Tongue (tissue), 2 donors: ENCODE measurements around the gene F2RL3. TPM values are rescaled to one million over a fixed set of nuclear protein-coding genes. Genes with fewer than 3 reads are reported as not detected.
"Not testable (repeated sequence)": the region's sequence is repeated elsewhere in the genome, so short reads cannot be mapped to it uniquely, and the experiment has no call there.

Experiments used
- DNase-seq: peaks from one replicate; pipeline ENCODE4 v3.0.0-alpha.2; 2015
- total RNA-seq: library from RNA; depleted of rRNA; stranded (reverse); fragments of >200 nt; gene quantifications from one replicate; pipeline ENCODE4 v1.2.3, GENCODE V29; 2014

F2RL3 gene
- total RNA-seq: 1.3 TPM

- peak; percentile 41 for DNase-seq
Measured at GRCh38 chr19:16888629-16889365, at the start of gene F2RL3. TSS of gene F2RL3 (plus strand) at chr19:16888999. CDS start at chr19:16889190, 191 bp downstream.

- no peak for DNase-seq
Measured at GRCh38 chr19:16841391-16841926, 47.3 kb upstream of the F2RL3 start.

DNA sequence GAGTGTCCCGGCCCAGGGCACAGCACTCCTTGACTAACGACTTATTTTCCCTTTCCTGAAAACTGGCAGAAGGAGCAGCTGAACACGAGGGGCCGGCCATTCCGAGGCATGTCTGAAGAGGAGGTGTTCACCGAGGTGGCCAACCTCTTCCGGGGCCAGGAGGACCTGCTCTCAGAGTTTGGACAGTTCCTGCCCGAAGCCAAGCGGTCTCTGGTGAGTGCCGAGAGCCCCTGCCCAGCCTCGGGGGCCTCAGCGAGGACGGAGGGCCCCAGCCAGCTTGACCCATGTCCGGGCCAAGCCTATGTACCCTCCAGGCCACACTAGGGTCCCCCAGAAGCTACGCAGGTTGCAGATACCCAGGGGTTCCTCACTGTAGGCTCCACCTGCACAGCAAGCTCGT lies 41.9 kb upstream of the F2RL3 start:
- no peak for DNase-seq

GRCh38 chr19:16847430-16847829 lies 41.4 kb upstream of the F2RL3 start:
- DNase-seq: no peak

DNA sequence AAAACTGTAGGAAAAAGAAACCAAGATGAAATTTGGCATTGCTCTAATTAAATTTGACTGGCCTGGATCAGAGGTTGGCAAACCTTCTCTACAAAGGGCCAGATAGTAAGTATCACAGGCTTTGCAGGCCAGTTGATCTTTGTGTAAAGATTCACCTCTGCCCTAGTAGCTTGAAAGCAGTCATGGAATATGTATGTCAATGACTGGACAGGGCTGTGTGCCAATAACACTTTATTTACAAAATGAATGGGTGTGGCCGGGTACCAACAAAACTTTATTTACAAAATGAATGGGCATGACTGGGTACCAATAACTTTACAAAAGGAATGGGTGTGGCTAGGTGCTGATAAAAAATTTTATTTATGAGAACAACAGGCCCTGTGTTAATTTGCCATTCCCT lies 39.6 kb upstream of the F2RL3 start:
- DNase-seq: no peak

- DNase-seq: no peak
Measured at GRCh38 chr19:16850133-16850532, 38.7 kb upstream of the F2RL3 start.

DNA sequence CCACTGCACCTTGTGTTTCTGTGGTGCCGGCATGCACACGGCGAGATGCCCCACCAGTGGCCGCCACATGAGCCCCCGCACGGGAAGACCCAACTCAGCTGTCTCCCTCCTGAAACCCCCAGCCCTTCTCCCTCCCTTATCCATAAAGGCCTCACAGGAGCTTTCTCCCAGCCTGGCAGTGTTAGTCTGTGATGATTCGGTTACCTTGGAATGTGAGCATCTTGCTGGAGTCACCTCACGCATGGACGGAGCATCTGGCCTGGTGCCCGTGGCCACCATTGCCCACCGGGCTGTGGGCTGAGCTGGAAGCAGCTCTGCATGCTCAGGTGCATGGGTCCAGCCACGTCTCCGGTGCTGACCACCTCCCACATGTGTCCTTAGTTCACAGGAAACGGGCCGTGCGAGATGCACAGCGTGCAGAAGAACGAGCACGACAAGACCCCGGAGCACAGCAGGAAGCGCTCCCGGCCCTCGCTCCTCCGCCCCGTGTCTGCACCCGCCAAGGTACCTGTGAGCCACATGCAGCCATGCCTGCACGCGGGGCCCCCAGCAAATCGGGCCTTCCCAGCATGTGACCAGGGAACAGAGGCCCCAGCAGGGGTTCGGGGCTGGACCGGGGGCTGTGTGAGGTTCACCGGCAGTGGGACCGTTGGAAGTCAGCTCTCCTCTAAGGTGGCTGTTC lies 37.6 kb upstream of the F2RL3 start:
- DNase-seq: no peak

- DNase-seq: no peak
Measured at GRCh38 chr19:16853066-16853465, 35.7 kb upstream of the F2RL3 start.

DNA sequence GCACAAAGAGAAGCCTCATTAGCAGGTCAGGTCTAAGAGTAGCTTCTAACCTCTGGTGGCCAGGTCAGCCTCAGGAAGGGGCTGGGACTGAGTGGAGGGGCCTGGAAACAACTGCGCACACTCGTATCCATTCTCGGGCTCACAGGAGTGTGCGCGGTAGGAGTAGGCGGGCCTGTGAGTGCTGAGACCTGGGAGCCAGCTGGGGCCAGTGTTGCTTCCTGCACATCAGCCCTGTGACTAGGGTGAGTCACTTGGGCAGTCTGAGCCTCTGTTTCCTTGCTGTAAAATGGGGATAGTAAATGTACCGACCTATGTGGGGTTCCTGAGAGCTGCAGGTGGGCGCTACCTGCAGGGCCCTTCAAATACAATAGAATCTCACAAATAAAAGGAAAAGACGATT lies 32.7 kb upstream of the F2RL3 start:
- no peak for DNase-seq

DNA sequence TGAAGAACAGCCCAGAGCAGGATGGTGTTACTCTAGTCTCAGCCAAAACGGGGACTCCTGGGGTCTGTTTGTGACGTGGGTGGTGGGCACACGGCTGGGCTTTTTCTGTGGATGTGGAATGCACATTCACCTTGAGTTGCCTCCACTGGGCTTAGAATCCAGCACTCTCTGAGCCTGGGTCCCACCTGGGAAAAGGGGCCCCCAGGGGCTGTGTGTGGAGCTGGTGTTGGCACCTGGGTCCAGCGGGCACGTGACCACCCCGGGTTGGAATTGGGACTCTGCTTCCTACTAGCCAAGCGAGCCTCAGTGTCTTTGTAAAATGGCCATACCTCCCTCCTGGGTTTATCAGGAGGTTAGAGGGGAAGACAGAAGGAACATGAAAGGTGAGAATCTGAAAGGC lies 29.2 kb upstream of the F2RL3 start:
- DNase-seq: no peak

DNA sequence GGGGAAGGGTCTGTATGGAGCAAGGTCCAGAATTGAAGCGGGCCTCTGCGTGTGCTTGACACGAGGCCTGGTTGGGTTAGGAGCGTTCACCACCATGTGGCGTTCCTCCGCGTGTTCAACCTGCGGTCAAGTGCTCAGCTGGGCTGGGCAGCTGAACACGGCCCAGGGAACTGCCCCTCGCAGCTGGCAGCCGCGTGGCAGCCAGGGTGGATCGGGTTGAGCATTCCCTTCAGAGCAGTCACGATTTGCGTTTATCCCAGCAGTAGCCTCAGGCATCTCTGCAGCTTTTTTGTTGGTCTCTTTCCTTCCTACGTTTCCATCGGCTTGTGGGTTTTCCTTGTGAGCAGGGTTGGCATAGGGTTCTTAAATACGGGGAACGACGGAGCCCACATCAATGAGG lies 28.7 kb upstream of the F2RL3 start:
- DNase-seq: peak; percentile 24

- DNase-seq: no peak
Measured at GRCh38 chr19:16861011-16861410, 27.8 kb upstream of the F2RL3 start.

DNA sequence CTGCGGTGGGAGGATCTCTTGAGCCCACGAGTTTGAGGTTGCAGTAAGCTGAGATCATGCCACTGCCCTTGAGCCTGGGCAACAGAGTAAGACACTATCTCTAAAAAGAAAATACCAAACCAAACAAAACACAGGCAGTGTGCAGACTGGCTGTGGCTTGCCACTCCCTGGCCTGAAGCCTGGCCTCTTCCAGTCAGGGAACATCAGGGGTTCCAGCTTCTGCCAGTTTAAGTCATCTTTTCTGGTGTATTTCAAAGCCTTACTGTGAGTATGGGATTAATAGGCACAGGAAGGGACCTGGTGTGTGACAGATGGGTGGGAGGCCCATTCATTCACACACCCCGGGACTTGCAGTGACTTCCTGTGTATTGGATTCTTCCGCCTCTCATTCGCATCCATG lies 27.0 kb upstream of the F2RL3 start:
- DNase-seq: no peak

- DNase-seq: no peak
Measured at GRCh38 chr19:16862826-16863415, 25.9 kb upstream of the F2RL3 start.

- no peak for DNase-seq
Measured at GRCh38 chr19:16867211-16867610, 21.6 kb upstream of the F2RL3 start.

DNA sequence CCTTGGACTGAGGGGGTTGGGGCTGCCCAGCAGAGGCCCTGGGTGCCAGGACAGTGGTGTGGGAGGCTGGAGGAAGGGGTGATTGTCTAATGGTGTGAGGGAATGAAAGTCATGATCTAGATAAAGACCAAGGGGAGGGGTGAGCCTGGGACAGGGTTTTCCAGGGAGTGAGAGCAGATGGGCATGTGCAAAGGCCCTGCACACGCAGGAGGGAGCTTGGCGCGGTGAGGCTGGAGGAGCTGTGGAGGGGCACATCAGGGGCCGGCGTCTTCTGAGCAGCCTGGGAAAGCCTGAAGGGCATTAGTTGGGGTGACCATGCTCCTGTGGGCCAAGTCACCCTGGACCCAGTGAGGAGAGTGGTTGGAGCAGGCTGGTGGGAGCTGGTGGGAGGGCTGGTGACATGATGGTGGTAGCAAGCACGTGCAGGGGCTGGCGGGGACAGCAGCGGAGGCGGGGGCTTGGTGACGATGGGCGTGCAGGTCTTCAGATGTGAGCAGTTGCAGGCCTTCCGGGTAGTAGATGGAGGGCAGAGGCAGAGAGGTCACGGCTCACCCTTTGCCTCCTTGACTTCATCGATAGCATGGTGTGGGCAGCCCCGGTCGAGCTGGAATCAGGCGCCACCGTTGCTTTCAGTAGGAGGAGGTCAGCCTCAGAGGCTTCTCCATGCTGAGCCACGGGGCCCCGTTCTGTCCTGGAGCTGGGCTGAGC lies 20.2 kb upstream of the F2RL3 start:
- DNase-seq: no peak

DNA sequence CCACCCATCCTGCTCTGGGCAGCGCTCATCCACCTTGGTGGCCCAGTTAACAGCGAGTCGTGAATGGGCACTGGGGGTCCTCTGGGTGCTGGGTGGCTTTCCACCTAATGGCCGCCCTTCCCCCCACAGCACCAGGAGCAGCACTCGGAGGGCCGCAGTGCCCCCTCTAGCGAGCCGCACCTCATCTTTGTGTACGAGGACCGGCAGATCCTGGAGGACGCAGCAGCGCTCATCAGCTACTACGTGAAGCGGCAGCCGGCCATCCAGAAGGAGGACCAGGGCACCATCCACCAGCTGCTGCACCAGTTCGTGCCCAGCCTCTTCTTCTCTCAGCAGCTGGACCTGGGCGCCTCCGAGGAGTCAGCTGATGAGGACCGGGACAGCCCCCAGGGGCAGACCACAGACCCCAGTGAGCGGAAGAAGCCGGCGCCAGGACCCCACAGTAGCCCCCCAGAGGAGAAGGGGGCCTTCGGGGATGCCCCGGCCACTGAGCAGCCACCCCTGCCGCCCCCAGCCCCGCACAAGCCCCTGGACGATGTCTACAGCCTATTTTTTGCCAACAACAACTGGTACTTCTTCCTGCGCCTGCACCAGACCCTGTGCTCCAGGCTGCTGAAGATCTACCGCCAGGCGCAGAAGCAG lies 19.3 kb upstream of the F2RL3 start:
- no peak for DNase-seq

GRCh38 chr19:16871871-16872270 lies 16.9 kb upstream of the F2RL3 start:
- no peak for DNase-seq

DNA sequence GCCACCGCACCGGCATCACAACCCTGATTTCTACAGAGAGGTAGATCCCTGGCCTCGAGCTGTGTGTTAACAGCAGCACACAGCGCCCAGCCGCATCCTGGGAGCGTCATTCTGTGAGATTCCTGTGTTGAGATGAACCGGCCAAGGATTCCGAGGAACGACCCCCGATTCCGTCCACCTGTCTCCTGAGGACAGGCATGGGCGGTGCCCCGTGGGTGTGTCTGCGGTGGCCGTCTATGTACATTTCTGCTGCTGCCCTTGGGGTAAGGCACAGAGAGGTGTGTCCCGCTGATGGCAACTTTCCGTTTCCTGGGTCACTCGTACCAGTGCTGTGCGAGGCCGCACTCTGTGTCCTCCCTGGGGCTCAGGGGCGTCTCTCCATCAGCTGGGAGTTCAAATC lies 16.1 kb upstream of the F2RL3 start:
- no peak for DNase-seq

- no peak for DNase-seq
Measured at GRCh38 chr19:16873594-16873993, 15.2 kb upstream of the F2RL3 start.

- DNase-seq: no peak
Measured at GRCh38 chr19:16874250-16874977, 14.4 kb upstream of the F2RL3 start.

DNA sequence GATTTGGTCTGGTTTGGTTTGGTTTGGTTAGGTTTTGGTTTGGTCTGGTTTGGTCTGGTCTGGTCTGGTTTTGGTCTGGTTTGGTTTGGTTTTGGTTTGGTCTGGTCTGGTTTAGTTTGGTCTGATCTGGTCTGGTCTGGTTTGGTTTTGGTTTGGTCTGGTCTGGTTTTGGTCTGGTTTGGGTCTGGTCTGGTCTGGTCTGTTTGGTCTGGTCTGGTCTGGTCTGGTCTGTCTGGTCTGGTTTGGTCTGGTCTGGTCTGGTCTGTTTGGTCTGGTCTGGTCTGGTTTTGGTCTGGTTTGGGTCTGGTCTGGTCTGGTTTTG lies 13.9 kb upstream of the F2RL3 start:
- not testable (repeated sequence) for DNase-seq
